ENCODE measurements around the gene MMP14. TPM values are rescaled to one million over a fixed set of nuclear protein-coding genes. Genes with fewer than 3 reads are reported as not detected.
"Not testable (repeated sequence)": the region's sequence is repeated elsewhere in the genome, so short reads cannot be mapped to it uniquely, and the experiment has no call there.

The MMP14 gene
- total RNA-seq: 1.6 and 1.9 TPM in 2 replicates

GRCh38 chr14:22836301-22837113 lies at the start of gene MMP14:
TSS of gene MMP14 (plus strand) at chr14:22836585. CDS start at chr14:22836818, 233 bp downstream.
- intact Hi-C loops (cut with micrococcal nuclease): no loop called here

- intact Hi-C loops (cut with micrococcal nuclease): no loop called here
These were observed 49.7 kb upstream of the MMP14 start for GRCh38 chr14:22786685-22787084.

- intact Hi-C loops (cut with micrococcal nuclease): no loop called here
These were observed 45.1 kb upstream of the MMP14 start for GRCh38 chr14:22791301-22791700.

GRCh38 chr14:22792158-22792557 lies 44.2 kb upstream of the MMP14 start:
- intact Hi-C loops (cut with micrococcal nuclease): no loop called here

- intact Hi-C loops (cut with micrococcal nuclease): not testable (repeated sequence)
These were observed 42.8 kb upstream of the MMP14 start for GRCh38 chr14:22793550-22793949.

GRCh38 chr14:22793976-22794375 lies 42.4 kb upstream of the MMP14 start:
- intact Hi-C loops (cut with micrococcal nuclease): no loop called here

DNA sequence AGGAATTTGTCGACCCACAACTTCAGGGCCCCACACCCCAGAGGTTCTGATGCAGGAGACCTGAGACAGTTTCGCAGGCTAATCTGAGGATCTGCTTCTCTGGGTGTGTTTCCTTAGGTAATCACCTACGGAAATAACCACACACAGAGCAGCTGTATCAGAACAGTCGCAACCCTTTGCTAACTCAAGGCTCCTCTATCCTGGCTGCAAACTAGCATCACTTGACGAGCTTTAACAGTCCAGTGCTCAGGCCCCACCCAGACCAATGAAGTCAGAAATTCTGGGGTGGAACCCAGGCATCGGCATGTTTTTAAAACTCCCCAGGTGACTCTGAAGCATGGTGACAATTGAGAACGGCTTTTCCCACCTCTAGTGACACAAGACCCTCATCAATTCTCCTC lies 41.8 kb upstream of the MMP14 start:
- intact Hi-C loops (cut with micrococcal nuclease): no loop called here

GRCh38 chr14:22796087-22796707 lies 40.2 kb upstream of the MMP14 start:
- intact Hi-C loops (cut with micrococcal nuclease): no loop called here

- intact Hi-C loops (cut with micrococcal nuclease): no loop called here
These were observed 39.1 kb upstream of the MMP14 start for GRCh38 chr14:22797017-22797917.

DNA sequence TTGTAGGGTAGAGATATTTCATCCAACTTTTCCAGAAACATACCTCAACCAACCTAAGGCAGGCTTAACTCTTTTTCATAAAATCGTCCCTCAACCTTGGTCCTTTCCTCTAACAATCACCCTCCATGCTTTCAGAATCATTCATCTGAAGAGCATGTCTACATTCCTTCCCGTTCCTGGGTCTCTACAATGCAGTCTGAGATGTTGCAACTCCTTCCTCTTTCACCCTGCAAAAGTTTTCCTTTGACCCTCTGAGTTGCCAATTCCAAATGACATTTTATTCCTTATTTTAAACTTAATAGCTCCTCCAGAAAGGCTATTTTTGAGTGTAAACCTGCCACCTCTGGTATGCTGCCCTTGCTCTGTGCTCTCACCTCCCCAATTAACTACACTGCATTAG lies 37.9 kb upstream of the MMP14 start:
- intact Hi-C loops (cut with micrococcal nuclease): no loop called here

DNA sequence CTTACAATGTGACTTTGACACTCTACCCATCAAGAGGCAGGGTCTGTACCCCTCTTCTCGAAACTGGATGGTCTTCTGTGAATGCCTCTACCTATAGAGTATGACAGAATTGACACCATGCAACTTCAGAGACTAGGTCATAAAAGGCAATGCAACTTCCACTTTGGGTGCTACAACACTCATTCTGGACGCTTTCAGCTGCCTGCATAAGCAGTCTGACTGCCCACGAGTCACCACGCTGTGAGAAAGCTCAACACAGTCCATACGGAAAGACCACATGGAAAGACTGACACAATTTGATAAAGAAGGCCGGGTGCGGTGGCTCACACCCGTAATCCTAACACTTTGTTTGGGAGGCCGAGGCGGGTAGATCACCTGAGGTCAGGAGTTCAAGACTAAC lies 36.0 kb upstream of the MMP14 start:
- intact Hi-C loops (cut with micrococcal nuclease): no loop called here

- intact Hi-C loops (cut with micrococcal nuclease): no loop called here
These were observed 34.7 kb upstream of the MMP14 start for GRCh38 chr14:22801716-22802115.

- intact Hi-C loops (cut with micrococcal nuclease): no loop called here
These were observed 33.3 kb upstream of the MMP14 start for GRCh38 chr14:22802860-22803686.

DNA sequence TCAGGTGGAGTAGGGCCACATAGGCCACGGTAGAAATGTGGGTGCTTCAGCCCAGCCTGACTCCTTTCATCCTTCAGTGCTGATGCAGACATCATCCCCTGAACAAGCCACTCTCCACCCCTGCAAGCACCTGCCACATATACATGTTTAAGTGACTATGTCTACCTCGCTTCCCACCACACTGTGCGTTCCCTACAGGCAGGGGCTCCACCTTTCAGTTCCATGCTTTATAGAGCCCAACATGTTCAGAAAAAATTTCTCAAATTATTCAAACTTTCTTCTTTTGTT lies 32.8 kb upstream of the MMP14 start:
- intact Hi-C loops (cut with micrococcal nuclease): no loop called here

- intact Hi-C loops (cut with micrococcal nuclease): not testable (repeated sequence)
These were observed 31.1 kb upstream of the MMP14 start for GRCh38 chr14:22805235-22805634.

GRCh38 chr14:22807432-22808087 lies 28.8 kb upstream of the MMP14 start:
- intact Hi-C loops (cut with micrococcal nuclease): no loop called here

DNA sequence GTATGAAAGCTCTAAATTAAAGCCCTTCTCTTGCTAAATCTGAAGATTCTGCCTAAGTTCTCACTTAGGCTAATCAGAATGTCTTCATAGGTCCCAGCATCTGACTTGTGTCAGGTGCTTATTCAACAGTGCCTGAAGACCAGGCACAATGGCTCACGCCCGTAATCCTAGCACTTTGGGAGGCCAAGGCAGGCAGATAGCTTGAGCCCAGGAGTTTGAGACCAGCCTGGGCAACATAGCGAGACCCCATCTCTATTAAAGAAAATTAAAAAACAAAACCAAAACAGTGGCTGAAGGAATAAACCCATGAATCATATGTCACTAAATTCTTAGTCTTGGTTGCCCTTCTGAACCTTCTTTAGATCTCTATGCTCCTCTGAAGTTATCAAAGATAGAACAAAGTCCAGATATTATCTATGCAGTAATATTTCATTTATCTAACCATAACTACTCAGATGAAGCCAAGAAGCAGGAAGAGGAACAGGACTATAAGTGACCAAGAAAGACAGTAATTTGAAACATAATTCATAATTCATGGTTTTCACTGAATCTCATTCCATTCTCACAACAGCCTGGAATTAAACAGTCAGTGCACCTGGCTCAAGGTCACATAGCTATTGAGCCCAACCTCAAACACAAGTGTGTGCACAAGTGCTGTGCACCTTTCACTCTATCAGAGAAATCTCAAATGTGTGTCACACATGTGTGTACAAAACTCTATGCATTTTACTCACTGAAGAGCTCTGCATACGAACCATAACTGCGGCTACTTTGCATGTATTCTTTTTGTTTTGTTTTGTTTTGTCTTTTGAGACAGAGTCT lies 27.8 kb upstream of the MMP14 start:
- intact Hi-C loops (cut with micrococcal nuclease): no loop called here

DNA sequence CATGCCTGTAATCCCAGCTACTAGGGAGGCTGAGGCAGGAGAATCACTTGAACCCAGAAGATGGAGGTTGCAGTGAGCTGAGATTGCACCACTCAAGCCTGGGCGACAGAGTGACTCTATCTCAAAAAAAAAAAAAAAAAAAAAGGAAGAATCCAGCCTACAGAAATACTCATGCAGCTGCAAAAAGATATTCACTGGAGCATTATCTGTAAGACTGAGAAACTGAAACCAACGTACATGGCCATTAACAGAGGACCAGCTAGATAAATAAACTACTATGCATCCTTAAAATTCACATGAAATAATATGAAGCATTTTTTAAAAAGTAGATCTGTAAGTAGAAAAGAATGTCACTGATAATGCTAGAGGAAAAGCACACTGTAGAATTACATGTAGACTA lies 24.7 kb upstream of the MMP14 start:
- intact Hi-C loops (cut with micrococcal nuclease): no loop called here

DNA sequence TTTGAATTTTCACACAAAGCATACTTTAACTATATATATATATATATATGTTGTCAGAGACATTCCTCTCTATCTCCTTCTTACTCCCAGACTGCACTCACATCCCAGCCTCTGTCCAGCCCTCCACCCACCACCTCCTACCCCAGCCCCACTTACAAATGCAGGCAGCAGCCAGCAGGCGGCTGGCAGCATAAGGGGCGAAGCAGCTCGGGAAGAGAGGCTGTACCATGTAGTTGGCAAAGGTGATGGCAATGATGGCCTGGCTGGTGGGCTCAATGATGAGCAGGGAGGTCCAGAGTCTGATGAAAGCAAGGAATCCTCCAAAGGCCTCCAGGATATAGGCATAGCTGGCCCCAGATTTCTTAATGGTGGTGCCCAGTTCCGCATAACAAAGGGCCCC lies 23.6 kb upstream of the MMP14 start:
- intact Hi-C loops (cut with micrococcal nuclease): no loop called here

DNA sequence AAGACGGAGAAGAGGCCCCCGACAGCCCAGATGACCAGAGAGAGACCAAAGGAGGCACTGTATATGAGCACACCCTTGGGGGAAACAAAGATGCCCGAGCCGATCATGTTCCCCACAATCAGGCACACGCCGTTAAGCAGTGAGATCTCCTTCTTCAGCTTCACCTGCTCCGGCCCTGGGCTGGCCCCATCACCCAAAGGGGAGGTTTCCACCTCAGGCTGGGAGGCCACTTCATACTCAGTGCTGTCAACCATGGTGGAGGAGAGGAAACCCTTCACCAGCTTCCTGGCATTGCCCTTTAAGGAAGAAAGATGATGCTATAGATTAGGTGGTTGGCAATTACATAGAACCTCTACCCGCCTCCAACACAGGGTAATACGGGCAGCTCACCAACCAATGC lies 23.2 kb upstream of the MMP14 start:
- intact Hi-C loops (cut with micrococcal nuclease): no loop called here

Data from T-helper 2 cell treated with Interferon-gamma antibody and Interleukin-4, amounts not matched to agents 100 ng/mL and 5 ng/mL, for 36 hours (primary cell).